ENCODE data around the gene MAPKAP1. TPM values are rescaled to one million over a fixed set of nuclear protein-coding genes. Genes with fewer than 3 reads are reported as not detected.

Gene MAPKAP1
- total and polyA plus RNA-seq, 2 experiments from 2014 or later: 66.7 to 85.6 TPM

DNA sequence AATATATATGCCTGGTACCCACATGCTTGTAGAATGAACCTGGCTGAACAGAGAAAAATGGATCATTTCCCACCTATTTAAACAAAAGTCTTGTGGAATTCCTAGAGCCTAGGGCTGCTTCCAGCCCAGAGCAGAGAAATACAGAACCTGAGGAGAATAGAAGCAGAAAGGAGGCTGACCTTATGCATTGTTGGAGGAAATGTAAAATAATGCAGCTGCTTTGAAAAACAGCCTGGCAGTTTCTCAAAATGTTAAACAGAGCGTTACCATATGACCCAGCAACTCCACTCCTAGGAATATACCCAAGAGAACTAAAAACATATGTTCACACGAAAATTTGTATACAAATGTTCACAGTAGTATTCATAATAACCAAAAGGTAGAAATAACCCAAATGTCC, 15.1 kb downstream of the MAPKAP1 start:
- TF ChIP-seq CTCF (IDR thresholded peaks at IDR 0.05; ENCODE audit: low read depth, low read length): no peak
- H3K27ac ChIP-seq: peak overlapping the region; percentile 58
- no peaks in the 10 kb centered on the region for H3K36me3 ChIP-seq
- no peak for DNase-seq (ENCODE audit: low read depth in 1 of 2, low spot score in 1 of 2)
- no peaks in the 10 kb centered on the region for H3K9me3 ChIP-seq (ENCODE audit: low read depth)
- peaks cover 16% of the 10 kb centered on the region for H3K4me1 ChIP-seq (ENCODE audit: low read depth)
- no peaks in the 10 kb centered on the region for H3K27me3 ChIP-seq
- no peak overlapping the region for H3K4me3 ChIP-seq

- H3K36me3 ChIP-seq: no peaks in the 10 kb centered on the region
- peaks cover 16% of the 10 kb centered on the region for H3K4me1 ChIP-seq (ENCODE audit: low read depth)
- no peaks in the 10 kb centered on the region for H3K9me3 ChIP-seq (ENCODE audit: low read depth)
- H3K27ac ChIP-seq: peak overlapping the region; percentile 34
- TF ChIP-seq CTCF (IDR thresholded peaks at IDR 0.05; ENCODE audit: low read depth, low read length): no peak
- H3K27me3 ChIP-seq: no peaks in the 10 kb centered on the region
- DNase-seq (ENCODE audit: low read depth in 1 of 2, low spot score in 1 of 2): peak in 1 of 2 donors; percentile 61
- no peak overlapping the region for H3K4me3 ChIP-seq
These were observed 16.3 kb downstream of the MAPKAP1 start for GRCh38 chr9:125690679-125691078.

GRCh38 chr9:125687163-125687863, 19.7 kb downstream of the MAPKAP1 start:
- Histone ChIP-seq H3K9me3 (ENCODE audit: low read depth) (no peaks in the 10 kb centered on the region), H3K27me3 (no peaks in the 10 kb centered on the region), H3K27ac (no peak overlapping the region), H3K4me1 (ENCODE audit: low read depth) (no peaks in the 10 kb centered on the region), H3K4me3 (no peak overlapping the region), H3K36me3 (no peaks in the 10 kb centered on the region)
- no peak for DNase-seq (ENCODE audit: low read depth in 1 of 2, low spot score in 1 of 2)
- TF ChIP-seq CTCF (IDR thresholded peaks at IDR 0.05; ENCODE audit: low read depth, low read length): no peak

DNA sequence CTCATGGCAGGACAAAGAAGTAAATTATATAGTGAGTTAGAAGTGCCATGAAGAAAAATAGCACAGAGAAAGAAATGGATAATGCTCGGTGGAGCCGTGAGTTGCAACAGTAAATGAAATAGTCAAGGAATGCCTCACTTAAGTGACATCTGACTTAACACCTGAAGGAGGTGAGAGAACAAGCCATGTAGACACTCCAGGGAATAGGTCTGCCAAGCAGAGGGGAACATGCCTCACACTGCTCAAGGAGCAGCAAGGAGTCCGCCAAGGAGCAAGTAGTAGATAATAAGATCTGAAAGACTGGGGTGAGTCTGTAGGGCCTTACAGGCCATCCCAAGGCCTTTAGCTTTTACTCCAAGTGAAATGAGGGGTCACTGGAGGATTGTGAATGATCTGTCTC, 21.8 kb downstream of the MAPKAP1 start:
- no peak for DNase-seq (ENCODE audit: low read depth in 1 of 2, low spot score in 1 of 2)
- H3K36me3 ChIP-seq: no peaks in the 10 kb centered on the region
- no peak for TF ChIP-seq CTCF (IDR thresholded peaks at IDR 0.05; ENCODE audit: low read depth, low read length)

DNA sequence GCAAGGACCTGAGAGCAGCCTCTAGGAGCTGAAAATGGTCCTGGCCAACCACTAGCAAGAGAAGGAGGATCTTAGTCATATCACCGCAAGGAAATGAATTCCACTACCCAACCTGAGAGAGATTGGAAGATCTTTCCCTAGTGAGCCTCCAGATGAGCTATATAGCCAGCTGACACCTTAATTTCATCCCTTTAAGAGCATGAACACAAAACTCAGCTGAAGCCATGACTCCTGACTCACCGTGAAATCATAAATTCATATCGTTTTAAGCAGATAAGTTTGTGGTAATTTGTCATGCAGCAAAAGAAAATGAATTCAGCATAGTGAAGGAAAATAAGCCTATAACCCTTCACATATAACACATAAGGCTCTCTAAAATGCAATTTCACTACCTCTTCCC, 23.5 kb downstream of the MAPKAP1 start:
- Histone ChIP-seq H3K27me3 (no peaks in the 10 kb centered on the region), H3K4me1 (ENCODE audit: low read depth) (no peaks in the 10 kb centered on the region), H3K4me3 (no peak overlapping the region), H3K9me3 (ENCODE audit: low read depth) (no peaks in the 10 kb centered on the region), H3K36me3 (no peaks in the 10 kb centered on the region), H3K27ac (no peak overlapping the region)
- DNase-seq (ENCODE audit: low read depth in 1 of 2, low spot score in 1 of 2): peak in 1 of 2 donors; percentile 57
- no peak for TF ChIP-seq CTCF (IDR thresholded peaks at IDR 0.05; ENCODE audit: low read depth, low read length)

More for the DNA sequence above, 21.8 kb downstream of the MAPKAP1 start:
- Histone ChIP-seq H3K9me3 (ENCODE audit: low read depth) (no peaks in the 10 kb centered on the region), H3K27ac (no peak overlapping the region), H3K4me3 (no peak overlapping the region), H3K4me1 (ENCODE audit: low read depth) (no peaks in the 10 kb centered on the region), H3K27me3 (no peaks in the 10 kb centered on the region)

Measured in cardiac muscle cell (in vitro differentiated cells and primary cell).